Thyroid gland (tissue), 4 donors: ENCODE data around the gene NMRAL1.

Experiments
- CTCF ChIP-seq, 6 experiments: fragments of 200-600 bp in 3 of 6; fragments of 450-650 bp in 3 of 6; sonication (generic) in 3 of 6; IDR thresholded peaks; one replicate each; pipeline ENCODE4 v1.5.1; 2016 to 2019; ENCODE audit warnings: antibody characterized with exemption in 6 of 6, mild to moderate bottlenecking in 2 of 6, inconsistent platforms in 1 of 6, moderate library complexity in 1 of 6
- POLR2A ChIP-seq, 2 donors: fragments of 450-650 bp; IDR thresholded peaks; one replicate each; pipeline ENCODE4 v1.6.1; 2017; ENCODE audit warnings: antibody characterized with exemption in 2 of 2, mild to moderate bottlenecking in 2 of 2, moderate library complexity in 1 of 2

GRCh38 chr16:4481526-4481925 is 7.1 kb upstream of the NMRAL1 start:
- TF ChIP-seq POLR2A (IDR thresholded peaks at IDR 0.05), result no peak
- no peak for TF ChIP-seq CTCF (IDR thresholded peaks at IDR 0.05)
